Esophagus muscularis mucosa (tissue), 4 donors: ENCODE data around the gene VSNL1. TPM values are rescaled to one million over a fixed set of nuclear protein-coding genes. Genes with fewer than 3 reads are reported as not detected.

ENCODE experiments used
- DNase-seq: peaks from one replicate; pipeline ENCODE4 v3.0.0-alpha.2; 2017; ENCODE audit errors: extremely low spot score
- H3K27ac ChIP-seq, 4 donors: fragments of 200-600 bp; sonication (generic); replicated peaks in 1 of 4; 1 replicate in 3 of 4; 2 replicates in 1 of 4; pipeline ENCODE4 v1.5.1; 2016 to 2019; ENCODE audit warnings: mild to moderate bottlenecking in 1 of 4
- H3K27me3 ChIP-seq, 4 donors: fragments of 200-600 bp; sonication (generic); one replicate each; pipeline versions ENCODE4 v1.5.1 to v1.6.0; 2016 to 2019
- H3K36me3 ChIP-seq, 4 donors: fragments of 200-600 bp; sonication (generic); one replicate each; pipeline ENCODE4 v1.5.1; 2016 to 2019
- H3K4me1 ChIP-seq, 4 donors: fragments of 200-600 bp; sonication (generic); one replicate each; pipeline ENCODE4 v1.5.1; 2016 to 2019
- H3K4me3 ChIP-seq, 4 donors: fragments of 200-600 bp; sonication (generic); 1 replicate in 2 of 4; 2 replicates in 2 of 4; pipeline ENCODE4 v1.5.1; 2016 to 2019; ENCODE audit warnings: mild to moderate bottlenecking in 4 of 4, moderate library complexity in 1 of 4
- H3K9me3 ChIP-seq, 4 donors: fragments of 200-600 bp; sonication (generic); 1 replicate in 3 of 4; 2 replicates in 1 of 4; pipeline ENCODE4 v1.5.1; 2016 to 2019
- EP300 ChIP-seq: sonication (generic); formaldehyde crosslinking; IDR thresholded peaks from one replicate; pipeline ENCODE4 v1.6.1; 2017; ENCODE audit warnings: antibody characterized with exemption
- POLR2A ChIP-seq: fragments of 450-650 bp; IDR thresholded peaks from one replicate; pipeline ENCODE4 v1.6.1; 2017; ENCODE audit warnings: antibody characterized with exemption, moderate library complexity, mild to moderate bottlenecking, low read depth
- POLR2AphosphoS5 ChIP-seq, 2 donors: sonication (generic); formaldehyde crosslinking; IDR thresholded peaks; one replicate each; pipeline ENCODE4 v1.6.1; 2017; ENCODE audit warnings: antibody characterized with exemption in 2 of 2
- WGBS: methylation state at CpG from one replicate; pipeline ENCODE4 v1.1.5; 2018; 5-methylcytosine and 5-hydroxymethylcytosine counted together
- intact Hi-C: fragments of 100-400 bp; cut with DNase I; formaldehyde crosslinking; loops from one replicate; pipeline ENCODE4 v1.15.1; 2023
- total RNA-seq, 4 donors: library from RNA; depleted of rRNA; stranded (reverse); fragments of >200 nt; gene quantifications; one replicate each; pipeline versions ENCODE4 v1.1.0 to v1.2.1, GENCODE V29; 2016
- TF ChIP-seq, protein P1 (sequence below), 3 experiments: fragments of 200-600 bp in 2 of 3; fragments of 450-650 bp in 1 of 3; sonication (generic) in 2 of 3; IDR thresholded peaks; one replicate each; pipeline ENCODE4 v1.5.1; 2017 to 2019; ENCODE audit warnings: antibody characterized with exemption in 3 of 3, mild to moderate bottlenecking in 2 of 3, moderate library complexity in 1 of 3

Gene VSNL1
- total RNA-seq, 4 donors from 2014 or later = 0.17 to 4.6 (median 2.1) TPM; not detected in 1

DNA sequence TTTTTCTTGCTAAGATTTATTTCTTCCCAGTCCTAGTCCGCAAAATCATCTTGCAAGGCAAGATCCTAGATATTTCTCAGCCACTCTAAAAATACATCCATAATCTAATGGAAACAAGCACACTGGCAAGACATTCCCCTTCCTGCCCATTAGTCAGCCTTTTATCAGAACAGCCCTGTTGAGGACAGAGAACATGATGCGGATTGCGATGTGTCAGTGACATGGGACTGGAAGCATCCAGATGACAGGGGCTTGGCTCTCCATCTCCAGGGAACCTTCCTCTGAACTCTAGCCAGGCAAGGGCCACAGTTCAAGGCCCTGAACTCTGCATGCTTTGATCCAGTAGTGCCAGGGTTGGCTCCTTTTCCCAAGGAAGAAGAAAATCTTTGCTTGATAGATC lies 70.0 kb downstream of the VSNL1 start:
- no peak for DNase-seq
- peaks cover 0 to 6% (median 4%) of the 10 kb centered on the region in 4 donors for H3K4me1 ChIP-seq
- intact Hi-C loops = no loop called here
- no peaks in the 10 kb centered on the region for H3K9me3 ChIP-seq
- H3K36me3 ChIP-seq = no peaks in the 10 kb centered on the region
- 72% methylated on average over 3 of the region's 3 CpGs for WGBS
- H3K27ac ChIP-seq = no peak overlapping the region
- no peak overlapping the region for H3K4me3 ChIP-seq
- TF ChIP-seq POLR2AphosphoS5 (IDR thresholded peaks at IDR 0.05) (no peak), EP300 (no peak), POLR2A (no peak)
- TF ChIP-seq, protein P1, sequence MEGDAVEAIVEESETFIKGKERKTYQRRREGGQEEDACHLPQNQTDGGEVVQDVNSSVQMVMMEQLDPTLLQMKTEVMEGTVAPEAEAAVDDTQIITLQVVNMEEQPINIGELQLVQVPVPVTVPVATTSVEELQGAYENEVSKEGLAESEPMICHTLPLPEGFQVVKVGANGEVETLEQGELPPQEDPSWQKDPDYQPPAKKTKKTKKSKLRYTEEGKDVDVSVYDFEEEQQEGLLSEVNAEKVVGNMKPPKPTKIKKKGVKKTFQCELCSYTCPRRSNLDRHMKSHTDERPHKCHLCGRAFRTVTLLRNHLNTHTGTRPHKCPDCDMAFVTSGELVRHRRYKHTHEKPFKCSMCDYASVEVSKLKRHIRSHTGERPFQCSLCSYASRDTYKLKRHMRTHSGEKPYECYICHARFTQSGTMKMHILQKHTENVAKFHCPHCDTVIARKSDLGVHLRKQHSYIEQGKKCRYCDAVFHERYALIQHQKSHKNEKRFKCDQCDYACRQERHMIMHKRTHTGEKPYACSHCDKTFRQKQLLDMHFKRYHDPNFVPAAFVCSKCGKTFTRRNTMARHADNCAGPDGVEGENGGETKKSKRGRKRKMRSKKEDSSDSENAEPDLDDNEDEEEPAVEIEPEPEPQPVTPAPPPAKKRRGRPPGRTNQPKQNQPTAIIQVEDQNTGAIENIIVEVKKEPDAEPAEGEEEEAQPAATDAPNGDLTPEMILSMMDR (IDR thresholded peaks at IDR 0.05) = no peak
- H3K27me3 ChIP-seq = no peaks in the 10 kb centered on the region

DNA sequence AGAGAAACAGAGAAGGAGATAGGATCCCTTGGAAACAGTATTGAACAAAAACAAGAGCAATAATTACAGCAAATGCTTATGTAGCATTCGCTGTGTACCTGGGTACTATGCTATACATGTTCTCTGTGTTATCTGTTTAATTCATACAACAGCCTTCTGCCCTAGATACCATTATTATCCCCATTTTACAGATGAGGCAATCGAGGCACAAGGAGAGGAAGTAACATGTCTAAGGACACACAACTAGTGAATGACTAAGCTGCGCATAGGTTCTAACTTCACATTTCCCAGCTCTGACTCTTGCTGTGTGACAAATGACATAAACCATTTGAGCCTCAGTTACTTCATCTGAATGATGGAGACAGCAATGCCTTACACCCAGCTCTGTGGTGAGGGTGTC lies 70.5 kb downstream of the VSNL1 start:
- TF ChIP-seq EP300 (no peak), POLR2A (no peak)
- TF ChIP-seq, protein P1 (IDR thresholded peaks at IDR 0.05) = no peak
- Histone ChIP-seq H3K27ac (no peak overlapping the region), H3K36me3 (no peaks in the 10 kb centered on the region), H3K4me1 (peaks cover 0 to 12% (median 9%) of the 10 kb centered on the region in 4 donors), H3K27me3 (no peaks in the 10 kb centered on the region), H3K4me3 (no peak overlapping the region), H3K9me3 (no peaks in the 10 kb centered on the region)
- DNase-seq = no peak
- intact Hi-C loops = no loop called here
- 97% methylated on average over 3 of the region's 3 CpGs for WGBS

DNA sequence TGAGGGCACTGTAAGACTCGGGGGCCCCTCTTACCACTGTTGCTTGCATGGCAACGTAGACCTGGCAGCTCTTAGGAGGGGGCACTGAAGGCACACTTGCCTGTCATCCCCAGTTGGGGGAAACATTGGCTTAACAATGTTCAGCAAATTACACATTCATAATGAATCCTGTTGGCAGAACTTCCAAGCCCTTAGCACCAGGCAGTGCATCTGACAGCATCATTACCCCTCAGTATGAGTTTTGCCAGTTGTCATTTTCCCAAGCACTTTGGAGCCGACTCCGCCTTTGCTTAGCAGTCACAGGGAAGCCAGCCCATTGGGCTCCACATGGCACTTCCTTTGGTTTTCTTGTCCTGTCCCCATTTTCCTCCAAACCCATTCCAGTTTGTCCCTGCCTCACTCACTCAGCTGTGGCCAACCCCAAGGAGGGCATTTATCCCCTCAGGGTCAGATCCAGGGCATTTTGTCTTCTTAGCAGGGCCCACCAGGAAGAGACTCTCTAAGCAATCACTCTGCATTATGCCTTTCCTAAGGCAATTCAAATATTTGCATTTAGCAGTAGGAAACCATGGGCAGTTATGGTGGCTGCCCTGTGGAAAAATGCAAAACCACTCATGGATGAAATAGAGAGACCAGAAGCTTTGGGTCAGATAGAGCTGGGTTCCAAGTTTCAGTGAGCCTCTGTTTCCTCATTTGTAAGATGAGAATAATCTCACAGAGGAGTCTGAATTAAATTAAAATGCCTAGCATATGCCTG lies 73.9 kb downstream of the VSNL1 start:
- Histone ChIP-seq H3K36me3 (no peaks in the 10 kb centered on the region), H3K27me3 (no peaks in the 10 kb centered on the region), H3K9me3 (no peaks in the 10 kb centered on the region), H3K27ac (no peak overlapping the region), H3K4me1 (peaks cover 0 to 13% (median 9%) of the 10 kb centered on the region in 4 donors), H3K4me3 (no peak overlapping the region)
- 96% methylated on average over 4 of the region's 4 CpGs for WGBS
- DNase-seq = no peak
- intact Hi-C loops = no loop called here
- TF ChIP-seq EP300 (no peak), POLR2AphosphoS5 (IDR thresholded peaks at IDR 0.05) (no peak), POLR2A (no peak)
- TF ChIP-seq, protein P1 (IDR thresholded peaks at IDR 0.05) = no peak

DNA sequence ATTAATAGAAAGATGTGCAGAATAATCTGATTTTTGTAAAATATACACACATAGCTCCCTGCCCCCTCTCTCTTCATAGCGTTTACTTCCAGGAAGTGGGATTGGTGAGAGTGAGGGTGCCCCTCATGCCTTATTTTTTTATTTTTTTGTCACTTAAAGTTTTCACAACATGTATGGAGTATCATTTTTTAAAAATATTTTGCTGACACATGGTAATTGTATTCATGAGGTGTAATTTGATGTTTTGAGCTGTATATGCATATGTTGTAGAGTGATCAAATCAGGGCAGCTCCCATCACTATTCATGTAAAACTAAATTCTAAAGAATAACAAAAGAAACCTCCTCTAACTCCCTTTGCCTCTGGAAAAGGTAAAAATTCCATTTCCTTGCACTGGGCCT lies 74.7 kb downstream of the VSNL1 start:
- WGBS = 79% methylated on average over 1 of the region's 1 CpG
- Histone ChIP-seq H3K27ac (no peak overlapping the region), H3K4me1 (peaks cover 3 to 17% (median 11%) of the 10 kb centered on the region in 4 donors), H3K9me3 (no peaks in the 10 kb centered on the region), H3K4me3 (no peak overlapping the region), H3K27me3 (no peaks in the 10 kb centered on the region), H3K36me3 (no peaks in the 10 kb centered on the region)
- TF ChIP-seq POLR2AphosphoS5 (IDR thresholded peaks at IDR 0.05) (no peak), POLR2A (no peak), EP300 (no peak)
- TF ChIP-seq, protein P1 (IDR thresholded peaks at IDR 0.05) = no peak
- intact Hi-C loops = no loop called here
- DNase-seq = no peak
